Measurements from ENCODE around the gene MARCHF6.
"Not testable (repeated sequence)": the region's sequence is repeated elsewhere in the genome, so short reads cannot be mapped to it uniquely, and the experiment has no call there.

The MARCHF6 gene

DNA sequence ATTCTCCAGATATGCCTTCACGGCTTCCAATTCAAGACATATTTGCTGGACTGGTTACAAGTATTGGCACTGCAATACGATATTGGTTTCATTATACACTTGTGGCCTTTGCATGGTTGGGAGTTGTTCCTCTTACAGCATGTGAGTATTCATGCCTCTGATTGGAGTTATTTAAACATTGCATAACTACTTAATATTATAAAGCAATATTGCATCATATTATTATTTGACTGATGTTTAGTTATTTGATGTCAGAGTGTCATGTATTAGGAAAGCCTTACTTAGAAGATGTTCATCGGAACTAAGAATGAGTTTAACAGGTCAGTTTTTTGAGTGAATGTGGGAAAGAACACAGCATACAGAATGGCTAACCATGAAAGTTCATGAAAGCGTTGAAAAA lies 28.3 kb downstream of the MARCHF6 start:
- DNase-seq (ENCODE audit: low read depth) = no peak

GRCh38 chr5:10384483-10384882 lies 31.0 kb downstream of the MARCHF6 start:
- no peak for DNase-seq (ENCODE audit: low read depth)

DNA sequence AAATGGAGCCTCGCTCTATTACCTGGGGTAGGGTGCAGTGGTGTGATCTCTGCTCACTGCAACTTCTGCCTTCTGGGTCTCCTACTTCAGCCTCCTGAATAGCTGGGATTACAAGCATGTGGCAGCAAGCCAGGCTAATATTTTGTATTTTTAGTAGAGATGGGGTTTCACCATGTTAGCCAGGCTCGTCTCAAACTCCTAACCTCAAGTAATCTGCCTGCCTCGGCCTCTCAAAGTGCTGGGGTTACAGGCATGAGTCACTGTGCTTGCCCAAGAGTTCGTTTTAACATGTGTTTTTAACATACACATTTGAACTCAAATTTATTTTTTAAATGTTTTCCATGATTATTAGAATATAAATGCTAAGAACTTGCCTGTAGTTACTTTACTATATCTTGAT lies 34.2 kb downstream of the MARCHF6 start:
- no peak for DNase-seq (ENCODE audit: low read depth)

- DNase-seq (ENCODE audit: low read depth) = no peak
Measured at GRCh38 chr5:10391130-10391529, 37.6 kb downstream of the MARCHF6 start.

DNA sequence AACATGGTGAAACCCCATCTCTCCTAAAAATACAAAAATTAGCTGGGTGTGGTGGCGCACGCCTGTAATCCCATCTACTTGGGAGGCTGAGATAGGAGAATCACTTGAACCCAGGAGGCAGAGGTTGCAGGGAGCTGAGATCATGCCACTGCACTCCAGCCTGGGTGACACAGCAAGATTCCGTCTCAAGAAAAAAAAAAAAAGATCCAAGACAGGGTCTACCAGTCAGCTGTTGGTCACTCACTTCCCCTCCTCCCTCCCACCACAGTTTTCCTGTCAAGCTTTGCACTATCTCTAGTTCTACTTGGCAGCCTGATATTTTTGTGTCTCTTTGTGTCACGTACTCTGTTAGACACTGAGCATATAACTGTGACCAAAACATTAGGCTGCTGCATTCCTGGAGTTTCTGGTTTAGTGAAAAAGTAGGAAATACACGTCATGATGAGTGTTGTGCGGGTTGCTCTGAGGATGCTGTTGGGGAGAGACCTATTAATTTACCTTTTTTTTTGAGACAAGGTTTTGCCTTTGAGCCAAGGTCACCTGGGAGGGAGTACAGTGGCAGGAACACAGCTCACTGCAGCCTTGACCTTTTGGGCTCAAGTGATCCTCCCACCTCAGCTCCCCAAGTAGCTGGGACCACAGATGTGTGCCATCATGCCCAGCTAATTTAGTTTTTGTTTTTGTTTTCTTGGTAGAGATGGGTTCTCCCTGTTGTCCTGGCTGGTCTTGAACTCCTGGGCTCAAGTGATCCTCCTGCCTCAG lies 39.3 kb downstream of the MARCHF6 start:
- not testable (repeated sequence) for DNase-seq (ENCODE audit: low read depth)

DNA sequence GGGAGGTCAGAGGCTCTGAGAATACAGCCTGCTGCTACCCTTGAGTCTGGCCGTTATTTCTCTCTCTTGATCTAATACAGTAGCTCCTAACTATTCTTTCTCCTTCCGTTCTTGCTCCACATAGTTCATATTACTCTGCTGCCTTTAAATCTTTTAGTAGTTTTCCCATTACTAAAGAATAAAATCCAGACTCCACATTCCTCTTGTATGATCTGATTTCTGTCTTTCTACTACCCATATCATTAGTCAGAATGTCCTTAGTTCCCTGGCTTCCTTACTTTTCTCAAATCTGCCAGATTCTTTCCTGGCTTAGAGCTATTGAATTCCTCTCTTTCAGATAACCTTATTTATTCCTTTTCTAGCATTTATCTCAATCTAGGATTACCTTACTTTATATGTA lies 40.0 kb downstream of the MARCHF6 start:
- DNase-seq (ENCODE audit: low read depth) = no peak

GRCh38 chr5:10396552-10396951 lies 43.1 kb downstream of the MARCHF6 start:
- DNase-seq (ENCODE audit: low read depth) = no peak

GRCh38 chr5:10399839-10400238 lies 46.3 kb downstream of the MARCHF6 start:
- DNase-seq (ENCODE audit: low read depth) = no peak

DNA sequence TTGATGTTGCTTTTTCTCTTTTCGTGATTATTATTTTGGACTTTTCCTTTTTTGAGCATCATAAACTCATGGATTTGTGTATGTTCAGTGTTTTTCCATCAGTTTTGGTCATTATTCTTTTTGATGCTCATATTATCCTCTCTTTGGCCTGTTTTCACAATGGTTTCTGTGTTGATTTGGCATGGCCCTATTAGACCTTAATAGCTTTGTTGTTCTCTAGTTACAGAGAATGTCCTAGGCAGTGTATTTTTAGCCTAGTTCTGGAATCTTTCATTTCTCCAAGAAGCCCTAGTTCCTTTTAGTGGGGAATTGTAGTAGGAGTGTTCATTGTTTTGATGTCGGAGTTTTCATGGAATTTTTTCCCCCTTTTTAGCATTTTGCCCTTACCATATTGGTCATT lies 46.9 kb downstream of the MARCHF6 start:
- no peak for DNase-seq (ENCODE audit: low read depth)

DNA sequence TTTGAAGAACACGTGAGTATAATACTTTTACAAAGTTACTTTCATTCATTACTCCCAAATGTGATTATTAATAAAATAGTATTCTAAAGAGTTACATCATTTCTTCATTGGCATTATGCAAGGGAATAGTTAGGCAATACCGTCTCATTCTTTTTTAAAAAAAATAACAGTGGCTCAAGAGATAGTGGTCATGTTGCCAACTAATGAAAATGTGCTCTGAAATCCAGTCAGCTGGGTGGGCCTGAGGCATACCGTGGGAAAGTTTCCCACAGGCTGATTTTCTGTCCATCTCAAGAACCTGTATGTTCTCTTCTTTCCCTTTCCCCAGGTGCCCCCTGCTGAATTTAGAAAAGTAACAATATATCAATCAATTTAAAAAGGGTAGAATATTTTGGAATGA lies 47.3 kb downstream of the MARCHF6 start:
- no peak for DNase-seq (ENCODE audit: low read depth)

GRCh38 chr5:10401498-10401897 lies 48.0 kb downstream of the MARCHF6 start:
- no peak for DNase-seq (ENCODE audit: low read depth)
